Measurements from ENCODE around the gene SLC4A1.

Gene SLC4A1

GRCh38 chr17:44283344-44284023 is 15.5 kb upstream of the SLC4A1 start:
- no peak for DNase-seq

- DNase-seq, result no peak
Measured at GRCh38 chr17:44282264-44282663, 14.3 kb upstream of the SLC4A1 start.

- no peak for DNase-seq
Measured at GRCh38 chr17:44281570-44281969, 13.6 kb upstream of the SLC4A1 start.

GRCh38 chr17:44280392-44280937 is 12.5 kb upstream of the SLC4A1 start:
- no peak for DNase-seq

- DNase-seq, result no peak
Measured at GRCh38 chr17:44279666-44280391, 11.9 kb upstream of the SLC4A1 start.

GRCh38 chr17:44279346-44279665 is 11.4 kb upstream of the SLC4A1 start:
- DNase-seq, result no peak

- no peak for DNase-seq
Measured at GRCh38 chr17:44277976-44278375, 10.0 kb upstream of the SLC4A1 start.

- DNase-seq, result no peak
Measured at GRCh38 chr17:44273607-44274006, 5.7 kb upstream of the SLC4A1 start.

GRCh38 chr17:44272954-44273353 is 5.0 kb upstream of the SLC4A1 start:
- DNase-seq, result no peak

- no peak for DNase-seq
Measured at GRCh38 chr17:44272321-44272951, 4.5 kb upstream of the SLC4A1 start.

GRCh38 chr17:44269535-44270240 is 1.8 kb upstream of the SLC4A1 start:
- no peak for DNase-seq

- no peak for DNase-seq
Measured at GRCh38 chr17:44268709-44269534, 987 bp upstream of the SLC4A1 start.

GRCh38 chr17:44267165-44267455 is 825 bp downstream of the SLC4A1 start:
- no peak for DNase-seq

- no peak for DNase-seq
Measured at GRCh38 chr17:44266402-44267164, 1.4 kb downstream of the SLC4A1 start.

- no peak for DNase-seq
Measured at GRCh38 chr17:44263345-44263902, 4.5 kb downstream of the SLC4A1 start.

- DNase-seq, result no peak
Measured at GRCh38 chr17:44262654-44263225, 5.2 kb downstream of the SLC4A1 start.

GRCh38 chr17:44260296-44260695 is 7.6 kb downstream of the SLC4A1 start:
- no peak for DNase-seq

- DNase-seq, result no peak
Measured at GRCh38 chr17:44258811-44259351, 9.1 kb downstream of the SLC4A1 start.

GRCh38 chr17:44257815-44258760 is 9.8 kb downstream of the SLC4A1 start:
- no peak for DNase-seq

- no peak for DNase-seq
Measured at GRCh38 chr17:44256671-44257070, 11.3 kb downstream of the SLC4A1 start.

All from SW 1271 (cell line).